ENCODE results near the gene NT5C3A.

Gene NT5C3A

DNA sequence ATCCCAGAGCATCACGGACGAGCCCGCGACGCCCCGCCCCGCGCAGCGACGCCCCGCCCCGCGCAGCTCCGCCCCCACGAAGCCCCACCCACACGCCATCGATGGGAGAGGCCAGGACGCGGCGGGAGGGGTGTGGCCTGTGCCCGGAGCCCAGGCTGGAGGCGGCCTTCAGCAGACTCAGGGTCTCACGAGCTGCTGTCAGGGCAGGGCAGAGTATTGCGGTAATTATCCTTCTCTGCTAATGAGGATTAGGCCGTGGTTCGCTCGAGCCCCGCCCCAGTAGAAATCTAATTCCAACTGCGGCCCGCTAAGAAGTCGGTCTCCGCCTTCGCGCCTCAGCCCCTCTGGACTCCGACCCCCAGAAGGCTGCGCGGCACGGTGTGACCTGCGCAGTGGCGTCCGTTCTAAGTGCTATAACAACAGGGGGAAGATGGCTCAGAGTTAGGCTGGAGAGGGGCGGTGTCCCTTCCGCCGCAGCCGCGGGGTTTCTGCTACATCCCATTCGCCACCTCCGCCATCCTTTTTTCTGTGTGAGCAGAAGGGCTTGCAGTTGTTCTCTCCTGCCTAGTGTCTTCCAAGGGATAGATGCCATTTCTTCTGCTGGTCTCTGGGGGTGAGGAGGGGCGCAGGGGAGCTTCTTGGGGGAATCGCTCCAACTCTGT is 337 bp upstream of the NT5C3A start:
- TF ChIP-seq, protein P1, sequence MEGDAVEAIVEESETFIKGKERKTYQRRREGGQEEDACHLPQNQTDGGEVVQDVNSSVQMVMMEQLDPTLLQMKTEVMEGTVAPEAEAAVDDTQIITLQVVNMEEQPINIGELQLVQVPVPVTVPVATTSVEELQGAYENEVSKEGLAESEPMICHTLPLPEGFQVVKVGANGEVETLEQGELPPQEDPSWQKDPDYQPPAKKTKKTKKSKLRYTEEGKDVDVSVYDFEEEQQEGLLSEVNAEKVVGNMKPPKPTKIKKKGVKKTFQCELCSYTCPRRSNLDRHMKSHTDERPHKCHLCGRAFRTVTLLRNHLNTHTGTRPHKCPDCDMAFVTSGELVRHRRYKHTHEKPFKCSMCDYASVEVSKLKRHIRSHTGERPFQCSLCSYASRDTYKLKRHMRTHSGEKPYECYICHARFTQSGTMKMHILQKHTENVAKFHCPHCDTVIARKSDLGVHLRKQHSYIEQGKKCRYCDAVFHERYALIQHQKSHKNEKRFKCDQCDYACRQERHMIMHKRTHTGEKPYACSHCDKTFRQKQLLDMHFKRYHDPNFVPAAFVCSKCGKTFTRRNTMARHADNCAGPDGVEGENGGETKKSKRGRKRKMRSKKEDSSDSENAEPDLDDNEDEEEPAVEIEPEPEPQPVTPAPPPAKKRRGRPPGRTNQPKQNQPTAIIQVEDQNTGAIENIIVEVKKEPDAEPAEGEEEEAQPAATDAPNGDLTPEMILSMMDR (IDR thresholded peaks at IDR 0.05; ENCODE audit: low read depth, low read length) = no peak

DNA sequence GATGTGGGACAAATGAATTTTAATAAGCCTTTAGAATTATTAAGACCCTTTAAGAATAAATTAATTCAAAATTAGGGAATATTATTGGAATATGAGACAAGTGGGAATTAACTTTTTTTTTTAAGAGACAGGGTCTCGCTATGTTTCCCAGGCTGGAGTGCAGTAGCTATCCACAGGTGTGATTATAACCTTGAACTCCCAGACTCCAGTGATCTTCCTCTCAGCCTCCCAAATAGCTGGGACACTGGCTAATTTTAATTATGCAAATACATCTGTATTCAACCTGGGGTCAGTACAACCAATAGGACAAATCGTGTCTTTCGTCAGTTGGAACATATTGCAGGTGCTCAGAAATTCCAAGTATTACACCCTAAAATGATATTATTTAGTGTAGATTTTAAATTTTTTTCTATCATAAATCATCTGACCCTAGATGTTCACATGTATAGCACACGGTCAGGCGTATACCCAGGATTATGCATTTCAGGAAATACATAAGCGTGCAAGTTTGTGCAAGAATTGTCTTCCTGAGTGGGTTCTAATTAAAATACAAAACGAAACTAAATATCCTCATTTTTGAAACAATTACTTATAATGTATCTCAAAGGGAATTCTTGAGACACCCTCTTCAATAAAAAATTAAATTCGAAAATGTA is 1.2 kb downstream of the NT5C3A start:
- no peak for DNase-seq (ENCODE audit: extremely low read depth, low read depth)
- TF ChIP-seq, protein P1 (IDR thresholded peaks at IDR 0.05; ENCODE audit: low read depth, low read length) = no peak

More for the DNA sequence above, 337 bp upstream of the NT5C3A start:
- DNase-seq (ENCODE audit: extremely low read depth, low read depth) = peak; percentile 85

DNA sequence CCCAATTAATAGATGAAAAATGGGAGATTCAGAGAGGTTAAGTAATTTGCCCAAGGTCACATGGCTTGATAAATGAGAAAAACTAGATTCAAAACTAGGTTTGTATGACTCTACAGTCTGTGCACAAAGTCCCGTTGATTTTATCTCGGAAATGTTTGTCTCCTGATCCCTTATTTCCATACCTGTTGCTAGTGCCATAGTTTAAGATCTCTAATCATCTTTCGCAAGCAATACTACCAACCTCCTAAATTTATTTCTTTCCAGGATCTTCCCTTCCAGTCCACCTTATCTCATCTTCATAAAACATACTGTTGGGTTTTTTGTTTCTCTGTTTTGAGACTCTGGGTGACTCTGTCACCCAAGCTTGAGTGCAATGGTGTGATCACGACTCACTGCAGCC is 2.9 kb downstream of the NT5C3A start:
- DNase-seq (ENCODE audit: extremely low read depth, low read depth) = no peak
- TF ChIP-seq, protein P1 (IDR thresholded peaks at IDR 0.05; ENCODE audit: low read depth, low read length) = no peak

DNA sequence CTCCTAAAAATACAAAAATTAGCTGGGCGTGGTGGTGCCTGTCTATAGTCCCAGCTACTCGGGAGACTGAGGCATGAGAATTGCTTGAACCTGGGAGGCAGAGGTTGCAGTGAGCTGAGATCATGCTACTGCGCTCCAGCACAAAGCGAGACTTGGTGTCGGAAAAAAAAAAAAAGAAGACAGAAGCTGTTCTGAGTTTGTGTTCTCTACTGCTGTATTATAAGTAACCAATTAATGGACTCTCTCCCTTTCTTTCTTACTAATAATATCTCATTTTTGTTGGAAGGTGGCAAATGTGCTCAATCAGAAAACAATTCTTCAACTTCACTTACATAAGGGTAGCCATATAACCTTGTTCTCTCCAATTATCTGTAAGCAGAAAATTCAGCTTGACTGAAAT is 7.4 kb downstream of the NT5C3A start:
- DNase-seq (ENCODE audit: extremely low read depth, low read depth) = no peak
- TF ChIP-seq, protein P1 (IDR thresholded peaks at IDR 0.05; ENCODE audit: low read depth, low read length) = no peak

DNA sequence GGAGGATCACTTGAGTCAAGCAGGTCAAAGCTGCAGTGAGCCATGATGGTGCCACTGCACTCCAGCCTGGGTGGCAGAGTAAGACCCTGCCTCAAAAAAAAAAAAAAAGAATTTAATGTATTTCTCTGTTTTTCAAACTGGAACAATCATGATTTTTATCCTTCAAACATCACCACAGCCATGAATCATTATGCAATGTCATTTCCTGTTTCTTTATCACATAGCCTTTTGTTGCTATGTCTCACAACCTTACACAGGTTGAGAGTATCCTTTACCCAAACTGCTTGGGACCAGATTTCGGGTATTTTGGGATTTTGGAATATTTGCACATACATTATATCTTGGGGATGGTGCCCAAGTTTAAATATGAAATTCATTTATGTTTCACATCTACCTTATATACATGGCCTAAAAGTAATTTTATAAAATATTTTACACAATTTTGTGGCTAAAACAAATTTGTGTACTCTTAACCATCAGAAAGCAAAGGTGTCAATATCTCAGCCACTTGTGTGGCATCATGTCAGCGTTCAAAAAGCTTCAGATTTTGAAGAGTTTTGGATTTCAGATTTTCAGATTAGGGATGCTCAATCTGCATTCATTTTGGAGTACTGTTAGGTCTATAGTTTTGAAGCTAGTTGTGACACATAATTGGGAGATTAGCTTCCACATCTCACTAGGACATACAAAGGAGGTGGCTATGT is 8.2 kb downstream of the NT5C3A start:
- DNase-seq (ENCODE audit: extremely low read depth, low read depth) = no peak
- TF ChIP-seq, protein P1 (IDR thresholded peaks at IDR 0.05; ENCODE audit: low read depth, low read length) = no peak

DNA sequence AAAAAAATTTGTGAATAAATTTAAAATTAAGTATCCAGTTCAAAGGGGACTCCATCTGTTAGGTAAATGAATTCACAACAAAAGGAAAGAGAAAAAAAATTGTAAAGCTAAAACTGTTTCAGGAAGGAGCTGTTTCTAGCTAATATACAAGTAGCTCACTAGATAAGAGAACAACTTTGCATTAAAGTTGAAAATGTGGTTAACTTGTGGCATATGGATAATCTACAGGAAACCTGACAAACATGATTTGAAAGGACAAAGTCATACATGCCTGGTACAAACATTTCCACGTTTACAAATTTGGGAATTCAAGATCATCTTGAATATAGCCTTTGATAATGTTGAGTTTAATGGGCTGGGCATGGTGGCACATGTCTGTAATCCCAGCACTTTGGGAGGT is 8.9 kb downstream of the NT5C3A start:
- TF ChIP-seq, protein P1 (IDR thresholded peaks at IDR 0.05; ENCODE audit: low read depth, low read length) = no peak
- no peak for DNase-seq (ENCODE audit: extremely low read depth, low read depth)

All from AG09319 (cell line).